ENCODE measurements around the gene SNX14. TPM values are rescaled to one million over a fixed set of nuclear protein-coding genes. Genes with fewer than 3 reads are reported as not detected.

SNX14 gene
- total RNA-seq, 2 donors from 2014 or later, result 40.7 to 67.2 TPM

DNA sequence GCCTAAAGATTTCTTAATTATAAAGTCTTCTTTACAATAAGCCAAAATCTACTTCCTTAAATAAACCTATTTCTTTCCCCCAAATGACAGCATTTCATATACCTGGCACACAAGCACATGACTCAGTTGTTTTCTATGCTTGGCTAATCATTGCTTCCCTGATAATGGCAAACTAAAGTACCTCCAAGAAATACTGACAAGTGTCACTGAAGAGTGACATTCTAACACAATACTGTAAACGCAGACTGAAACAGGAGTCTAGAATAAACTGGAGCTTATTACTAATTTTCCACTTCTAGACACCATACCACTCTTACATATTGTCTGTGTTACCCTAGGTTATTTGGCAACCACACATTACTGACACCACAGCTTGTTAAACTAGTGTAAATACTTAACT, 34.7 kb upstream of the SNX14 start:
- no peak for DNase-seq (ENCODE audit: low spot score)
- Histone ChIP-seq H3K4me3 (no peak overlapping the region), H3K9me3 (no peaks in the 10 kb centered on the region), H3K4me1 (replicated peaks) (no peaks in the 10 kb centered on the region), H3K36me3 (no peaks in the 10 kb centered on the region), H3K27me3 (replicated peaks; ENCODE audit: insufficient read depth) (no peaks in the 10 kb centered on the region), H3K27ac (no peak overlapping the region)
- 94% methylated on average over 1 of the region's 1 CpG for WGBS
- TF ChIP-seq POLR2A (IDR thresholded peaks at IDR 0.05), result no peak
- no peak for TF ChIP-seq POLR2AphosphoS5 (IDR thresholded peaks at IDR 0.05)
- TF ChIP-seq, protein P1, sequence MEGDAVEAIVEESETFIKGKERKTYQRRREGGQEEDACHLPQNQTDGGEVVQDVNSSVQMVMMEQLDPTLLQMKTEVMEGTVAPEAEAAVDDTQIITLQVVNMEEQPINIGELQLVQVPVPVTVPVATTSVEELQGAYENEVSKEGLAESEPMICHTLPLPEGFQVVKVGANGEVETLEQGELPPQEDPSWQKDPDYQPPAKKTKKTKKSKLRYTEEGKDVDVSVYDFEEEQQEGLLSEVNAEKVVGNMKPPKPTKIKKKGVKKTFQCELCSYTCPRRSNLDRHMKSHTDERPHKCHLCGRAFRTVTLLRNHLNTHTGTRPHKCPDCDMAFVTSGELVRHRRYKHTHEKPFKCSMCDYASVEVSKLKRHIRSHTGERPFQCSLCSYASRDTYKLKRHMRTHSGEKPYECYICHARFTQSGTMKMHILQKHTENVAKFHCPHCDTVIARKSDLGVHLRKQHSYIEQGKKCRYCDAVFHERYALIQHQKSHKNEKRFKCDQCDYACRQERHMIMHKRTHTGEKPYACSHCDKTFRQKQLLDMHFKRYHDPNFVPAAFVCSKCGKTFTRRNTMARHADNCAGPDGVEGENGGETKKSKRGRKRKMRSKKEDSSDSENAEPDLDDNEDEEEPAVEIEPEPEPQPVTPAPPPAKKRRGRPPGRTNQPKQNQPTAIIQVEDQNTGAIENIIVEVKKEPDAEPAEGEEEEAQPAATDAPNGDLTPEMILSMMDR (IDR thresholded peaks at IDR 0.05), result no peak
- intact Hi-C loops (cut with DNase I), result no loop called here

DNA sequence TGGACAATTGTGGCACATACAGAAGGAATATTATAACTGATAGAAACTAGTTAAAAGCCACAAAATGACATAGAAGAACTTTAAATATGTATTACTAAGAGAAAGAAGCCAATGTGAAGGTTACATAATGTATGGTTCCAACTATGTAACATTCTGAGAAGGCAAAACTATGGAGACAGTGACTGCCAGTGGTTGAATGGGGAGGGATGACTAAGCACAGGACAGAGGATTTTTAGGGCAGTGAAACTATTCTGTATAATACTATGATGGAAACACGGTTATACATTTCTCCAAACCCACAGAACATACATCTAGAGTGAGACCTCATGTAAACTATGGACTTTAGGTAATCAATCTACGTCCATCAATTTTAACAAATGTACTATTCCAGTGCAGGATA, 26.6 kb upstream of the SNX14 start:
- no peaks in the 10 kb centered on the region for H3K4me1 ChIP-seq (replicated peaks)
- no peaks in the 10 kb centered on the region for H3K36me3 ChIP-seq
- H3K27ac ChIP-seq, result no peak overlapping the region
- H3K4me3 ChIP-seq, result no peak overlapping the region
- TF ChIP-seq, protein P1 (IDR thresholded peaks at IDR 0.05), result no peak
- TF ChIP-seq POLR2AphosphoS5 (IDR thresholded peaks at IDR 0.05), result no peak
- TF ChIP-seq POLR2A (IDR thresholded peaks at IDR 0.05), result no peak
- 98% methylated on average over 2 of the region's 2 CpGs for WGBS
- no peaks in the 10 kb centered on the region for H3K9me3 ChIP-seq
- no peak for DNase-seq (ENCODE audit: low spot score)
- no peaks in the 10 kb centered on the region for H3K27me3 ChIP-seq (replicated peaks; ENCODE audit: insufficient read depth)
- intact Hi-C loops (cut with DNase I), result no loop called here

DNA sequence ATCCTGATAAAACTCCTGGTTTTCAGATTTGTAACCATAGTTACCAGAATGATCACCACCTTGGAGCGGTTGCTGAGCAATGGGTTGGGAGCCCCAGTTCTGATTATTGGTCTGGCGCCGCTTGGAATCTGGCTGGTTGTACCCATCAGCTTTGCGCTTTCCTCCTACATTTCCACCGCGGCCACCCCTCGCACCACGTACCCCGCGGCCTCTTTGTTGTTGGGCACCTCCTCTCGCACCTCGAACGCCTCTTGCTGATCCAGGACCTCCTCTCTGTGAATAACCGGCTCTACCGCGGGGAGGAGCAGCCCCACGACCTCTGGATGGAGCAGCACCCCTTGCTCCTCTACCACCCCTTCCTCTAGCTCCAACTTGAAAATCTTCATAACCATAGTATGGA, 21.1 kb upstream of the SNX14 start:
- Histone ChIP-seq H3K9me3 (no peaks in the 10 kb centered on the region), H3K27ac (no peak overlapping the region), H3K36me3 (peaks cover 0 to 5% of the 10 kb centered on the region in 2 donors), H3K4me1 (replicated peaks) (no peaks in the 10 kb centered on the region), H3K27me3 (replicated peaks; ENCODE audit: insufficient read depth) (no peaks in the 10 kb centered on the region), H3K4me3 (no peak overlapping the region)
- TF ChIP-seq, protein P1 (IDR thresholded peaks at IDR 0.05), result no peak
- TF ChIP-seq POLR2A (IDR thresholded peaks at IDR 0.05) (no peak), POLR2AphosphoS5 (IDR thresholded peaks at IDR 0.05) (no peak)
- intact Hi-C loops (cut with DNase I), result no loop called here
- no peak for DNase-seq (ENCODE audit: low spot score)
- 96% methylated on average over 17 of the region's 17 CpGs for WGBS

DNA sequence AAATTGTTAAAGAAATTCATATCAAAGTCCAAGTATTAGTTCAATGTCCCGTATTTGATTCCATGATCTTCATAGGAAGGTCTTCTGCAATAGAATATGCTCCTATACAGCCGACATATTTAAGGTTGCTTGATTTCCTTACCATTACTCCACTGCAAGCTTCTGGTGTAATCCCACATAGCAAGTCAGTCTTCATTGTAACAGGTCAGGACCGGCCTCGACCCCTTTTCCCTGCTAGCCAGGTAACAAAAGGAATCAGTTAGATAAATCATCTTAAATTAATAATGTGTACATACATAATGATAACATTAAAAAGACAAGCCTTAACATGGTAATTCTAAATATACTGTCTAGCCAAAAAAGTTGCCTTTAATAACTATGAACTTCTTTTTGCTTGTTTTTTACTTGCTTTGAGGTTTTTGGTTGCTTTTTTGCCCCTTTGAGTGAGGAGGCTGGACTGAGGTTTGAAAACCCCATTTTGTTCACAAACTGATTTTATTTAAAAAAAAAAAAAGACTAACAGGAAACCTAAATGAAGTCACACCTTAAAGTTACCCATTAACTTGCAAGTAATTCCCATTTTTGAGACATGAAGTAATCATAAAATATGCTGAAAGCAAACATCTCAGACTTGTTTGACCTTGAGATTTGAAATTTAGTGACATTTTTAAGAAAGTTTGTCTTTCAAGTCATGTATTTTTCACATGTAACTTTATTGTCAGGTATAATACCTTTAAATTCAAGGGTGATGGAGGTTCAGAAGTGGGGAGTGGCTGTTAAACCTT, 19.2 kb upstream of the SNX14 start:
- Histone ChIP-seq H3K9me3 (no peaks in the 10 kb centered on the region), H3K27ac (no peak overlapping the region), H3K4me3 (no peak overlapping the region), H3K36me3 (peaks cover 0 to 5% of the 10 kb centered on the region in 2 donors), H3K4me1 (replicated peaks) (no peaks in the 10 kb centered on the region), H3K27me3 (replicated peaks; ENCODE audit: insufficient read depth) (no peaks in the 10 kb centered on the region)
- TF ChIP-seq, protein P1 (IDR thresholded peaks at IDR 0.05), result no peak
- no peak for TF ChIP-seq POLR2A (IDR thresholded peaks at IDR 0.05)
- no peak for TF ChIP-seq POLR2AphosphoS5 (IDR thresholded peaks at IDR 0.05)
- DNase-seq (ENCODE audit: low spot score), result no peak
- intact Hi-C loops (cut with DNase I), result no loop called here
- WGBS, result 87% methylated on average over 4 of the region's 4 CpGs
